A549 (cell line): ENCODE measurements around the gene KAT6B. TPM values are rescaled to one million over a fixed set of nuclear protein-coding genes. Genes with fewer than 3 reads are reported as not detected.

Source experiments
- ATAC-seq, 2 experiments: fragments of 200-7000 bp in 1 of 2; fragments of >200 bp in 1 of 2; cut with Nextera tagmentation in 1 of 2; cut with Tn5 transposase in 1 of 2; 3 replicates each; pipeline versions ENCODE4 v1.8.0 to v1.9.1; 2018 to 2020; ENCODE audit warnings: mild to moderate bottlenecking in 1 of 2, moderate library complexity in 1 of 2
- CTCF ChIA-PET: fragments of 300-600 bp; sonication (Branson Sonifier 250); formaldehyde crosslinking; extraction: SDS; loops from one replicate; lab custom pipeline; 2021; ENCODE audit warnings: antibody characterized with exemption, inconsistent platforms; lab: Yijun Ruan, JAX
- POLR2A ChIA-PET: fragments of 350-600 bp; formaldehyde crosslinking; extraction: SDS; loops from one replicate; lab custom pipeline; 2021; ENCODE audit warnings: antibody characterized with exemption, inconsistent platforms; lab: Yijun Ruan, JAX
- DNase-seq, 2 experiments: peaks; one replicate each; pipeline versions ENCODE4 v3.0.0 to v3.0.0-alpha.2; 2011 to 2016; ENCODE audit warnings: low read depth in 1 of 2, low spot score in 1 of 2
- FAIRE-seq: peaks from 2 replicates; lab custom pipeline; 2011; peaks lifted over from hg19 to GRCh38; lab: Jason Lieb, UNC
- H3K27ac ChIP-seq, 2 experiments: fragments of >200 bp; sonication (Bioruptor Twin); formaldehyde crosslinking; 3 replicates each; pipeline ENCODE4 v1.5.1; 2016 to 2017
- H3K4me1 ChIP-seq: fragments of >200 bp; sonication (Bioruptor Twin); formaldehyde crosslinking; 3 replicates; pipeline ENCODE4 v1.6.1; 2016
- H3K4me2 ChIP-seq: fragments of >200 bp; sonication (Bioruptor Twin); formaldehyde crosslinking; 3 replicates; pipeline ENCODE4 v1.6.1; 2016
- H3K4me3 ChIP-seq: fragments of >200 bp; sonication (Bioruptor Twin); formaldehyde crosslinking; 3 replicates; pipeline ENCODE4 v1.5.1; 2016
- H3K9me3 ChIP-seq: fragments of >200 bp; sonication (Bioruptor Twin); formaldehyde crosslinking; 3 replicates; pipeline ENCODE4 v1.6.1; 2016
- CBX8 ChIP-seq: fragments of 200-600 bp; sonication (generic); IDR thresholded peaks from 2 replicates; pipeline ENCODE4 v1.6.1; 2016
- CEBPB ChIP-seq, 2 experiments: fragments of >200 bp in 1 of 2; sonication (Bioruptor Twin) in 1 of 2; formaldehyde crosslinking in 1 of 2; IDR thresholded peaks; 2 replicates each; pipeline ENCODE4 v1.6.1; 2012 to 2016
- CTCF ChIP-seq: fragments of >200 bp; sonication (Bioruptor Twin); formaldehyde crosslinking; IDR thresholded peaks from 3 replicates; pipeline ENCODE4 v1.5.1; 2016
- EP300 ChIP-seq, 2 experiments: fragments of >200 bp; sonication (Bioruptor Twin); formaldehyde crosslinking; IDR thresholded peaks; 2 replicates in 1 of 2; 3 replicates in 1 of 2; pipeline ENCODE4 v1.6.1; 2016 to 2017
- FOSB ChIP-seq: fragments of 250-450 bp; sonication (Bioruptor Pico); IDR thresholded peaks from 2 replicates; pipeline ENCODE4 v1.5.0; 2020; ENCODE audit warnings: mild to moderate bottlenecking, moderate library complexity
- FOSL2 ChIP-seq, 2 experiments: fragments of 450-650 bp in 1 of 2; fragments of >200 bp in 1 of 2; sonication (Bioruptor Twin) in 1 of 2; formaldehyde crosslinking; IDR thresholded peaks; 2 replicates each; pipeline versions ENCODE4 v1.5.0 to v1.6.1; 2016 to 2020; ENCODE audit warnings: mild to moderate bottlenecking in 1 of 2, moderate library complexity in 1 of 2
- FOXS1 ChIP-seq: fragments of 250-450 bp; sonication (Bioruptor Pico); IDR thresholded peaks from 2 replicates; pipeline ENCODE4 v1.5.0; 2020; ENCODE audit warnings: mild to moderate bottlenecking, moderate library complexity
- HES2 ChIP-seq: fragments of >200 bp; sonication (Bioruptor Twin); formaldehyde crosslinking; IDR thresholded peaks from 2 replicates; pipeline ENCODE4 v1.6.1; 2016
- JUN ChIP-seq, 2 experiments: fragments of >200 bp; sonication (Bioruptor Twin); formaldehyde crosslinking; IDR thresholded peaks; 2 replicates in 1 of 2; 3 replicates in 1 of 2; pipeline ENCODE4 v1.6.1; 2016 to 2017
- MYC ChIP-seq: IDR thresholded peaks from 2 replicates; pipeline ENCODE4 v1.6.1; 2012; ENCODE audit warnings: mild to moderate bottlenecking, inconsistent platforms, low read length, improper control_type of control experiment, borderline replicate concordance
- NPAS2 ChIP-seq: fragments of 250-450 bp; sonication (Bioruptor Pico); IDR thresholded peaks from 2 replicates; pipeline ENCODE4 v1.8.0; 2022; ENCODE audit warnings: mild to moderate bottlenecking, moderate library complexity, borderline replicate concordance
- POLR2A ChIP-seq: IDR thresholded peaks from 2 replicates; pipeline ENCODE4 v1.6.1; 2012; ENCODE audit warnings: mild to moderate bottlenecking, low read length
- RAD21 ChIP-seq, 2 experiments: fragments of >200 bp in 1 of 2; sonication (Bioruptor Twin) in 1 of 2; formaldehyde crosslinking in 1 of 2; IDR thresholded peaks in 1 of 2; conservative IDR thresholded peaks in 1 of 2; 2 replicates in 1 of 2; 3 replicates in 1 of 2; pipeline ENCODE4 v1.6.1; 2012 to 2018; ENCODE audit warnings: inconsistent platforms in 1 of 2
- RCOR1 ChIP-seq: fragments of 150-350 bp; IDR thresholded peaks from 2 replicates; pipeline ENCODE4 v1.6.1; 2014; ENCODE audit warnings: antibody characterized with exemption, low read length, low read depth
- RNF2 ChIP-seq: fragments of 200-600 bp; sonication (generic); IDR thresholded peaks from 2 replicates; pipeline ENCODE4 v1.6.1; 2016; ENCODE audit warnings: low read depth, mild to moderate bottlenecking, antibody characterized with exemption, moderate library complexity, borderline replicate concordance
- SREBF2 ChIP-seq: fragments of 450-650 bp; IDR thresholded peaks from 2 replicates; pipeline ENCODE4 v1.6.1; 2014; ENCODE audit warnings: mild to moderate bottlenecking, moderate library complexity
- TP53 ChIP-seq: fragments of 250-450 bp; sonication (Bioruptor Pico); IDR thresholded peaks from 2 replicates; pipeline ENCODE4 v1.5.0; 2021; ENCODE audit warnings: mild to moderate bottlenecking, moderate library complexity
- ZC3H11A ChIP-seq: fragments of 450-650 bp; IDR thresholded peaks from 2 replicates; pipeline ENCODE4 v1.6.1; 2014; ENCODE audit warnings: antibody characterized with exemption, mild to moderate bottlenecking
- WGBS: methylation state at CpG from one replicate; pipeline ENCODE4 v1.1.6; 2017; ENCODE audit errors: missing lambda C conversion rate; 5-methylcytosine and 5-hydroxymethylcytosine counted together
- polyA plus RNA-seq, 4 experiments: library from polyadenylated mRNA; depleted of rRNA in 3 of 4; stranded (reverse); fragments of >200 nt; fragmentation: RNase III in 1 of 4; extraction: RNeasy Plus Mini Kit Qiagen cat#74134 plus additional on column Dnase treatment in 1 of 4; gene quantifications; 2 replicates in 3 of 4; 3 replicates in 1 of 4; pipeline ENCODE4 v1.2.3, GENCODE V29; 2011 to 2017

Gene KAT6B
- polyA plus RNA-seq, 2 of the 4 experiments (the other 2 are of a cell fraction), result 5.6 to 5.7 TPM

DNA sequence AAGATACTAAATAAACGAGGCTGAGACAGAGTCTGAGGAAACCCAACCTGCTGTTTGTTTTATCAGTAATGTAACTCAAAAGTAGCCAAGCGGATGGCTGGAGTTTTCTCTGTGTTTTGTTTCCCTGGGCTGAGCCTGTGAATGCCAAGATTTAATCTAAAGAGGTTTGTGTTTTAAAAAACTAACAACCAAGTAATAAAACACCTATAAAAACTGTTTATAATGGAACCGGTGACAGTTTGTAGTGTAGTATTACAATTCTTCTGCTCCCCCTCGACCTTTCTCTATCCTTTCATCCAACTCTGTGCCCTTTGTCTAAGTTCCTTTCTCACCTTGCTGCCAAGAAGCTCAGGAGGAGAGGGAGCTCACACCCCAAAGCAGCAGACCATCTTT is 2.6 kb upstream of the KAT6B start:
- peak overlapping the region; percentile 92; the same call in 1 of the 3 replicates for H3K4me2 ChIP-seq
- peaks cover 26% of the 10 kb centered on the region for H3K4me1 ChIP-seq
- ATAC-seq (no peak), DNase-seq (no peak), FAIRE-seq (no peak)
- TF ChIP-seq POLR2A (no peak), TP53 (CRISPR knock-in tag) (no peak), CTCF (no peak), MYC (no peak), FOSB (CRISPR knock-in tag) (no peak), FOXS1 (CRISPR knock-in tag) (no peak)
- ChIA-PET CTCF (interaction anchor here (1.6 to 1.7 kb wide), 2 partner anchors 10 to 197 kb away, joined by 4 read pairs; no protein-coding TSS in a partner anchor), POLR2A (no interaction called here)
- H3K27ac ChIP-seq, result no peak overlapping the region; a peak in 2 of 6 replicates
- 59% methylated on average over 4 of the region's 4 CpGs for WGBS
- no peak overlapping the region for H3K4me3 ChIP-seq
- no peaks in the 10 kb centered on the region for H3K9me3 ChIP-seq

GRCh38 chr10:74824184-74824899 is 2.1 kb upstream of the KAT6B start:
- Histone ChIP-seq H3K4me2 (peak overlapping the region; percentile 92), H3K9me3 (no peaks in the 10 kb centered on the region), H3K4me1 (peaks cover 26% of the 10 kb centered on the region), H3K27ac (peak overlapping the region; percentile 97 to 98), H3K4me3 (peak overlapping the region; percentile 97)
- no peak for DNase-seq
- 78% methylated on average over 8 of the region's 18 CpGs for WGBS
- TF ChIP-seq JUN (IDR thresholded peaks at IDR 0.05), result no peak
- no peak for TF ChIP-seq FOSL2 (IDR thresholded peaks at IDR 0.05)
- no peak for TF ChIP-seq FOSL2 (CRISPR knock-in tag; IDR thresholded peaks at IDR 0.05)
- TF ChIP-seq CTCF, result no peak
- no peak for TF ChIP-seq CBX8
- TF ChIP-seq ZC3H11A, result no peak
- TF ChIP-seq RCOR1, result no peak
- TF ChIP-seq HES2, result no peak
- TF ChIP-seq CEBPB (IDR thresholded peaks at IDR 0.05), result no peak
- TF ChIP-seq RAD21 (conservative IDR thresholded peaks at IDR 0.05 in 1 of 2, IDR thresholded peaks at IDR 0.05 in 1 of 2), result no peak
- TF ChIP-seq TP53 (CRISPR knock-in tag), result no peak
- TF ChIP-seq SREBF2, result no peak
- TF ChIP-seq NPAS2 (CRISPR knock-in tag), result no peak
- POLR2A ChIA-PET, result interaction anchor here (0.6 kb wide), 1 partner anchor 517 kb away, joined by 4 read pairs; no protein-coding TSS in a partner anchor
- FAIRE-seq, result no peak
- CTCF ChIA-PET, result interaction anchor here (1.6 kb wide), 1 partner anchor 197 kb away, joined by 4 read pairs; no protein-coding TSS in a partner anchor
- ATAC-seq, result no peak

DNA sequence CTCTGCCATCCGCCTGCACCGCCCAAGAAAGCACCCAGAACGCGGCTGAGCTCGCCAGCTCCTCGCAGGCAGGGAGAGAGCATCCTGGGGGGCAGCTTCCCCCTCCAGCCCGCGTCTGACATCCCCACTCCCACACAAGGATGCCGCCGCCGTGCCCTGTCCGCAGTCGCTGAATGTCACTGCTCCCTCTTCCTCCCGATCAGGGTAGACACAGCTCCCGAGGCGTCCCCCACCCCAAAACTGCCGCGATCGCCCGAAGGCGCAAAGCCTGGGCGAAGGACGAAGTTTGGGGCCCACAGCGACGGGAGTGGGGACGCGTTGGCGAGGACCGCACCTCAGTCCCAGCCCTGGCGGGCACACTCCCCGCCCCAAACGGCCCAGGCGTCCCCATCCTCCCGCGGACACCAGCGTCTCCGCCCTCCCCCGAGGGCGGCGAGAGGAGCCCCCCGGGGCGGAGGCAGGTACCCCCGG is 1.5 kb upstream of the KAT6B start:
- ChIA-PET CTCF (no interaction called here), POLR2A (interaction anchor here (0.6 kb wide), 1 partner anchor 518 kb away, joined by 4 read pairs; no protein-coding TSS in a partner anchor)
- DNase-seq (peak in 1 of 2 experiments; percentile 31), FAIRE-seq (no peak), ATAC-seq (peak in 1 of 2 experiments; percentile 3; a peak in 1 of 6 replicates)
- H3K4me3 ChIP-seq, result peak overlapping the region; percentile 97
- H3K4me1 ChIP-seq, result peaks cover 26% of the 10 kb centered on the region
- peak overlapping the region; percentile 92 for H3K4me2 ChIP-seq
- TF ChIP-seq RNF2, result peak; percentile 39; the same call in 1 of the 2 replicates
- no peak for TF ChIP-seq EP300 (IDR thresholded peaks at IDR 0.05)
- TF ChIP-seq, all 56 proteins: peak for 1
- Histone ChIP-seq H3K27ac (peak overlapping the region; percentile 97 to 98), H3K9me3 (no peaks in the 10 kb centered on the region)
- 6% methylated on average over 6 of the region's 43 CpGs for WGBS
